Stimulated activated naive CD4-positive, alpha-beta T cell (primary cell): Measurements from ENCODE around the gene MAGEA1.
"Not testable (repeated sequence)": the region's sequence is repeated elsewhere in the genome, so short reads cannot be mapped to it uniquely, and the experiment has no call there.

ENCODE experiments used
- DNase-seq, 6 experiments: peaks; one replicate each; lab custom pipeline; 2025; lab: John Stamatoyannopoulos, UW

MAGEA1 gene

DNA sequence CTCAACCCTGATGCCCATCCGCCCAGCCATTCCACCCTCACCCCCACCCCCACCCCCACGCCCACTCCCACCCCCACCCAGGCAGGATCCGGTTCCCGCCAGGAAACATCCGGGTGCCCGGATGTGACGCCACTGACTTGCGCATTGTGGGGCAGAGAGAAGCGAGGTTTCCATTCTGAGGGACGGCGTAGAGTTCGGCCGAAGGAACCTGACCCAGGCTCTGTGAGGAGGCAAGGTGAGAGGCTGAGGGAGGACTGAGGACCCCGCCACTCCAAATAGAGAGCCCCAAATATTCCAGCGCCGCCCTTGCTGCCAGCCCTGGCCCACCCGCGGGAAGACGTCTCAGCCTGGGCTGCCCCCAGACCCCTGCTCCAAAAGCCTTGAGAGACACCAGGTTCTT, at the start of gene MAGEA1:
Gene MAGEA1, plus strand, starts transcription at position 154 of the 400 bp plus-strand sequence. CDS start 3,106 bp downstream, outside the sequence.
- DNase-seq: no peak

DNA sequence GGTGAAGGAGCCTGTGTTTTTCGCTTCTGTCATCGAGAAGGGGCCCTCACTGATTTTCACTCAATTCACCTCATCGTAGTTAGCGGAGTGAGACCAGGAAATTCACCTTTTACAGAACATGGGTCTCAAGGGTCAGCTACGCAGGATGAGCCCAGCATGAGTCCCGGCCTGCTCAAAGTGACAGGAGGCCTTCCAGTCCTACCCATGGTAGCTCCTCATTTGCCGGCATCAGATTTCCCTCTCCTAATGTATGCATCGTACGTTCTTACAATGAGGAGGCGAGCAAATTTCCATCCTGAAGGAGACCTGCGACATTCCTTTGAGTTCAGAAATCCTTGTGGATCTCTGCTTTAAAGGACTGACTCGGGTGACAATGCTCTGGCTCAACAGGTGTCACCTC, 46.2 kb upstream of the MAGEA1 start:
- DNase-seq: not testable (repeated sequence)

DNA sequence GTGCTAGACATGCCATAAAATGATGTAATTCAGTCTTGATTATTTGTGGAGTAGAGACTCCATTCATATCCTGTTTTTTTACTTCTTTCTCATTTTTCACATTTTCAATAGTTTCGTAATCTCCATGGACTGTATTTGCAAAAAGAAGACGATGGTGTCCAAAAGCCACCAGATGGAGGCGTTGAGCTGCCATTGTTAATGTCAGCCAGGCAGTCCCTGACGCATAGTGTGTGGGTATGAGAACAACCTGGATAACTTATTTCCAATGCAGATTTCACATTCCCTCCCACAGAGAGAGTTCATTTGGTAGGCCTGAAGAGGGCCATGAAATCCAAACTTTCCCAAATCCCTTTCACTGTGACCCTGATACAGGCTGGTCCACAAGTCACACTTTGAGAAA, 40.0 kb upstream of the MAGEA1 start:
- not testable (repeated sequence) for DNase-seq

DNA sequence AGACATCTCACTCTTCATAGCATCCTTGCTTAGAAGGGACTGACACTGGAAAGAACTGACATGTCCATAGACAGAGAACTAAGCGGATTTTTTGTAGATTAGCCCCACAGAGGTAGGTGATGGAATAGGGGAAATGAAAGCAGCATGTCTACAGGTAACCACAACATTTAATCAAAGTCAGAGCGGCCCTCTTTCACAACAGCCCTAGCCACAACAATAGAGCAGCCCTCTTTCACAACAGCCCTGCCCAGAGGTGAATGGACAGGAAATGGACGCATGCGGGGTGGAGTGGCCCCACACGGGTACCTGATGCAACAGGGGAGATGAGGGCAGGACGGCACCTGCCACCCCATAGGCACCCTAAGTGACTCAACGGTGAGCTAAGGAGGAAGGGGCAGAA, 32.8 kb upstream of the MAGEA1 start:
- DNase-seq: not testable (repeated sequence)

GRCh38 chrX:153153516-153153915, 25.6 kb upstream of the MAGEA1 start:
- no peak for DNase-seq

DNA sequence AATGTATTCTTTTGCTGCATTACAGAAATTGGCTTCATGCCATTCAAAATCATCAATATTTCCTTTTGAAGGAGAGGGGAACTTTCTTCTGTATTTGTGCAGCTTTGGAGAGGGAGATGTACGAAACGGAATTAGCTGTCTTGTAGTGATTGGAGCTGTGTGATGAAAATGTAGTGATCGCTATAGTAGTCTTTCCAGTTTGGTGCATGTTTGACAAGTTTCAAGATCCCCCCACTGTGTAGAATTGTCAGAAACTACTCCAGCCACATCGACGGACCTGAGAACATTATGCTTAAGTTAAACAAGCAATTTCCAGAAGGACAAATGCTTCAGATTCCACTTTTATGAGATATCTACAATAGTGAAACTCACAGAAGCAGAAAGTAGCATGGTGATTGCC, 21.6 kb upstream of the MAGEA1 start:
- no peak for DNase-seq

DNA sequence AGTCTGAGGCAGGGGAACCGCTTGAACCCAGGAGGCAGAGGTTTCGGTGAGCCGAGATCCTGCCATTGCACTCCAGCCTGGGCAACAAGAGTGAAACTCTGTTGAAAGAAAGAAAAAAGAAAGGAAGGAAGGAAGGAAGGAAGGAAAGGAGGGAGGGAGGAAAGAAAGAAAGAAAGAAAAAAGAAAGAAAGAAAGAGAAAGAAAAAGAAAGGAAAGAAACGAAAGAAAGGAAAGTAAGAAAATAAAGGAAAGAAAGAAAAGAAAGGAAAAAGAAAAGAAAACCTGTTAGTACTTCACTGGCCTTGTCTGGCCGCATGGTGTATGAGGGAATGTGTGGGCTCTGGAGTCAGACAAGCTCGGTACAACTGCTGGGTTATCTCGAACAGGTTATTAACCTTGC, 20.8 kb upstream of the MAGEA1 start:
- no peak for DNase-seq

- DNase-seq: no peak
Measured at GRCh38 chrX:153161952-153162351, 17.1 kb upstream of the MAGEA1 start.

- no peak for DNase-seq
Measured at GRCh38 chrX:153164733-153165132, 14.4 kb upstream of the MAGEA1 start.

DNA sequence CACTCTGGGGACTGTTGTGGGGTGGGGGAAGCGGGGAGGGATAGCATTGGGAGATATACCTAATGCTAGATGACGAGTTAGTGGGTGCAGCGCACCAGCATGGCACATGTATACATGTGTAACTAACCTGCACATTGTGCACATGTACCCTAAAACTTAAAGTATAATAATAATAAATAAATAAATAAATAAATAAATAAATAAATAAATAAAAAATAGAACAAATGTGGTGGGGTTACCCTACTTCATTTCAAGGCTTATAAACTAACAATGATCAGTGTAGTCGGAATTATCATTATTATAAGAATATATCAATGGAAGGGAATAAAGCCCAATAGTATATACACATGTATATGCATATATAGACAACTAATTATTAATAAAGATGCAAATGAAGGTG, 10.7 kb upstream of the MAGEA1 start:
- DNase-seq: not testable (repeated sequence)

DNA sequence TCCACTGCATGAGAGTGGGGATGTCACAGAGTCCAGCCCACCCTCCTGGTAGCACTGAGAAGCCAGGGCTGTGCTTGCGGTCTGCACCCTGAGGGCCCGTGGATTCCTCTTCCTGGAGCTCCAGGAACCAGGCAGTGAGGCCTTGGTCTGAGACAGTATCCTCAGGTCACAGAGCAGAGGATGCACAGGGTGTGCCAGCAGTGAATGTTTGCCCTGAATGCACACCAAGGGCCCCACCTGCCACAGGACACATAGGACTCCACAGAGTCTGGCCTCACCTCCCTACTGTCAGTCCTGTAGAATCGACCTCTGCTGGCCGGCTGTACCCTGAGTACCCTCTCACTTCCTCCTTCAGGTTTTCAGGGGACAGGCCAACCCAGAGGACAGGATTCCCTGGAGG, 2.7 kb downstream of the MAGEA1 start:
- DNase-seq: no peak

DNA sequence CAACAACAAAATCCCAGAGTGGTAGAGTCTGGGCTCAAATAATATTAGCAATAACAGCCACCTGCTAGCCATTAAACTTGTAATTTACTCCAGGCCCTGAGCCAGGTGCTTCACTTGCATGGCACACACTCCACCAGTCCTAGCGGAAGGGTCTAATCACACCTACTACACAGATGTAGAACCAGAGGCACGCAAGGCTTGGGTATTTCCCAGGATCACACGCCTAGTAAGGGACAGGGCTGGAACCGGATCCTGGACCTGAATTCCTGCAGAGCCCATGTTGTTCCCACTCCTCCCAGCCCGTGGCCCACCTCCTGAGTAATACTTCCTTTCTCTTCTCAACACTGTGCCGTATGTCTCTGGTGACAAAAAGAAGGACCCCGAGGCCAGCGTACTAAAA, 5.7 kb downstream of the MAGEA1 start:
- no peak for DNase-seq

DNA sequence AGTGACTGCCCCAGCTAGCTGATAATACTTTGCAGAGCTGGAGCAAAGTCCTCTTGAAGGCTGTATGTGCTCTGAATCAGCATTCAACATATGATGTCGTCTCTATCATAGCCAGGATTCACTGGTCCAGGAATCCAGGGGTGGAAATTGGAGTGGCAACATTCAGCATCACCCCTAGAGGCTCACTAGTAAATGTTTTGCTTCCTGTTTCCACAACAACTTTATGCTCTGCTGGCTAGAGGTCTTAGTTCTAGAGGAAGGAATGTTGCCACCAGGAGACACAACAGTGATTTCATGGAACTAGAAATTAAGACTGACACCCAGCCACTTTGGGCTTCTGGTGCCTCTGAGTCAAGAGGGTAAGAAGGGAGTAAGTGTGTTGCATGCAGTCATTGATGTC, 11.3 kb downstream of the MAGEA1 start:
- DNase-seq: no peak

GRCh38 chrX:153200462-153200861, 21.4 kb downstream of the MAGEA1 start:
- DNase-seq: no peak

DNA sequence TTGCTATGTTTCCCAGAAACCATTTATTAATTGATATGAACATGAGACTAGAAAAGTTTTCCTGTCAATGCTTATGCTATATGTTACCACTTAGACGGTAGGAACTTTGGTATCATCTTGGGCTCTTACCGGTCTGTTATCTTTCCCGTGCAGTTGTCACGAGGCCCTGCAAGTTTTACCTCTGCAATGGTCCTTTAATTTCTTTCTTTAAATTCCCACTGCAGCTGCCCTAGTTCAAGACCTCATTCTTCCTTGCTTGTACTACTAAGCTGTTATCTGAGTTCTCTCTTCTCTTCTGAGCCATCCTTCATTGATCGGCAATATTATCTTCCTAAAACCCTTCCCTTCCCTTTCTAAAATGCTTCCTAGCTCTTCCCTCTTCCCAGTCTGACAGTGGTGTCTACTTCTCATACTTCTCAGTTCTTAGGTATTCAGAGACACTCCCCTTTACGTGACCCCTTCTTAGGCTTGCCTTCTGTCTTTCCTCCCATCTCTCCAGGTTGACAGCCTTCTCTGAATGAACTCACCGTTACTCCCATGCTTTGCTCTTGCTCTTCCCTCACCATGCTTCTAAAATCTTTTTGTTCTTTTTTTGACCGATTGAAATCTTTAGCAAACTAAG, 27.5 kb downstream of the MAGEA1 start:
- no peak for DNase-seq

- DNase-seq: no peak
Measured at GRCh38 chrX:153209347-153209746, 30.3 kb downstream of the MAGEA1 start.

GRCh38 chrX:153214934-153215333, 35.9 kb downstream of the MAGEA1 start:
- DNase-seq: no peak

- DNase-seq: no peak
Measured at GRCh38 chrX:153216926-153217325, 37.8 kb downstream of the MAGEA1 start.

- no peak for DNase-seq
Measured at GRCh38 chrX:153225438-153226098, 46.5 kb downstream of the MAGEA1 start.

DNA sequence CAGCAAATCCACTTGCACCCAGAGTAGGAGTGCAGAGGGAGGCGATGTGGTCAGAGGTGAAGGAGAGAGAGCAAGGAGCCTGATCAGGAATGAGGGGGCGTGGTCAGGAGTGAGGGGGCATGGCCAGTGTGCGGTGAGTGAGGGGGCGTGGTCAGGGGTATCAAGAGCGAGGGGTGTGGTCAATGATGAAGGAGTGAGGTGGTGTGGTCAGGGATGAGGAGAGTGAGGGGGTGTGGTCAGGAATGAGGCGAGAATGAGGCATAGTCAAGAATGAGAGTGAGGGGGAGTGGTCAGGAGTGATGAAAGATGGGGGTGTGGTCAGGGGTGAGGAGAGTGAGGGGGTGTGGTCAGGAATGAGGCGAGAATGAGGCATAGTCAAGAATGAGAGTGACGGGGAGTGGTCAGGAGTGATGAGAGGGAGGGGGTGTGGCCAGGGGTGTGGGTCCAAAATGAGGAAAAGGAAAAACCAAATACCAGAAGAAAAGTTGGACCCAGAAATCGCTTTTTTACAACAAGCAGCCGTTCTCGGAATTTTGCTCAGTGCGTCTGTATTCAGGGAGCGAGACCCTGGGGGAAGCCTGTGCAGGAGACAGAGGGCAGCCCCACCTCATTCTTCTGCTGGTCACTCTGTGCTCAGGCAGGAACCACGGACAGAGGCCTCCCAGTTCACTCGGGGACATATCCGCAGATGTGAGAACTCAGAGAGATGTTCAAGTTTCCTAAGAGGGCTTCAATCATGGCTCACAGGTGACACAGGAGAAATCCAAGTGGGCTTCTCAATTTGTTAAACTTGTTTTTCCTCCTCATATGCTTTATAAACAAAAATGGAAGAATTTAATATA, 47.5 kb downstream of the MAGEA1 start:
- no peak for DNase-seq
